HG03558 (cell line): Measurements from ENCODE around the gene CMIP.

Experiments used
- ATAC-seq: cut with Tn5 transposase; IDR thresholded peaks from one replicate; pipeline ENCODE4 v1.9.1; 2021; ENCODE audit warnings: moderate number of reproducible peaks; ENCODE audit not compliant: unreplicated experiment; ENCODE audit errors: extremely low read depth

Gene CMIP

DNA sequence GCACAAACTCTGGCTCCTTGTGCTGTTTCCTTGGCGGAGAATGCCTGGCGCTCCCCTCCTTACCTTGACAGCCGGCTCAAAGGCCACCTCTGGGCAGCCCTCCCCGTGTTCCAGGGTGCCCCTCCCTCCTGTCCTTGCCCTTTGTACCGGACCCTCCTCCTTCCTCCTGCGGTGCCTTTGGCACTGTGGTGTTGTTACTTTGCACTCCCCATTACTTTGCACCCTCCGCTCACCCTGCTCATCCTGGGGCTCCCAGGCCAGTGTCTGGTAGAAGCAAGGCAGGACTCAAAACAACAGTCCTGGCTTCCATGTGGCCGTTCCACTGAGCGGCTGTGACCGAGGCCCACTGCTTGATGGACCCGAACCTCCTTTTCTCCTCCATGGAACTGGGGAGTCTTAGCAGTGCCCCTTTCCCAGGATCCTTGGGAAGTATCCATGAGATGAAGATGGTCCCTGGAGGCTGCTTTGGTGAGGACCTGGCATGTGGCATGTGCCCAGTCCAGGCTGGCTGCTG, 147.8 kb downstream of the CMIP start:
- no peak for ATAC-seq

DNA sequence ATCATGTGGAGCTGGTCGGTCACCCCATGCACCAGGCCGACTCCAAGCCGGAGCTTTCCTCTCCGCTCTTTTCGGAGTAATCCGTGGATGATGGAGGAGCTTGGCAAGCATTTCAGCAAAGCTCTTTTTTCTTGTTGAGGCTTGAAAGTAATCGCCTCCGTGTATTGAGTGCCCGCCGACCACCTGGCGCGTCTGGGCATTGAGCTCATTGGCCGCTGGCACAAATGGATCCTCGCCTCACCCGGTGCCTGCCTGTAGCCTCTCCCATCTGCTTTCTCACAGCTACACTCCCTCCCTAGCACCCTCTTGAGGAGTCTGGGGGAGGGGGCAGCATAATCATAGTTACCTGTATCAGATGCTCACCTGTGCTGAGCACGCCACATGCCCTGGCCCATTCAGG, 148.9 kb downstream of the CMIP start:
- no peak for ATAC-seq

DNA sequence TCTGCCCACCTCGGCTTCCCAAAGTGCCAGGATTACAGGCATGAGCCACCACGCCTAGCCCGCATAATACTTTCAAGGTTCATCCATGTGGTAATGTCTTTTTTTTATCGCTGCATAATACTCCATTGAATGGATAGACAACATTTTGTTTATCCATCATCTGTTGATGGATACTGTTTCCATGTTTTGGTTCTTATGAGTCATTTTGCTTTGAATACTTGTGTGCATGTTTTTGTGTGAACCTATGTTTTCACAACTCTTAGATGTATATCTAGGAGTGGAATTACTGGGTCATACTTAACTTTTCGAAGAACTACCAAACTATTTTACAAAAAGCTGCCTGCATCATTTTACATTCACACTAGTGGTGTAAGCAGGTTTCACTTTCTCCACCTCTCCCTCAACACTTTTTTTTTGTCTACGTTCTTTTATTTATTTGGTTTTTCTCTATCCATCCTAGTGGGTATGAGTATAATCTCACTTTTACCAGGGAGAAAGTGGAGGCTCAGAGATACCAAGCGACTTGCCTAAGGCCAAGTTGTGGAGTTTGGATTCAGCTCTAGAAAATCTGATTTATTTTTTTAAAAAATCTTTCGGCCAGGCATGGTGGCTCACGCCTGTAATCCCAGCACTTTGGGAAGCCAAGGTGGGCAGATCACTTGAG, 151.2 kb downstream of the CMIP start:
- ATAC-seq: no peak

DNA sequence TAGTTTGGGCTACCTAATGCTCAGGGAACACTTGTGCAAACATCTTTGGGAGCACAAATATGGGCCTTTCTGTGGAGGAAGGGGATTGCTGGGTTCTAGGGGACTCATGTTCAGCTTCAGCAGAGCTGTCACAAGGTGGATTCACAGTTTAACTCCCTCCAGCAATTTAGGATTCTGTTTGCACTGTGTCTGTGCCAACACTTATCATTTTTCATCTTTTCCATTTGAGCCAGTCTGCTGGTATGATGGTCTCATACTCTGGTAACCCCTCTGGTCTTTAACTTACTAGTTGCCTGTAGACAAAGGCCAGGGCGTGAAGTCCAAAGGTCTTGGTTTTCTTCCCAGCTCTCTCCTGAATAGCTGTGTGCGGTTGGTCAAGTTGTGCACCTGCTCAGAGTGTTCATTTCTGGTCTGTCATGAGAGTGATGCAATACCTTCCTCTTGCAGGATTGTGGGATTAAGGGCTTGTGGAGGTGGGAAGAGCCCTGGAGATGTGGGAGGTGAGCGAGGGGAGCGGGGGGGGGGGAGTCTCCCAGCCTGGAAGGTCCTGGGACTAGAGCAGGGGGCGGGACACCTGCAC, 152.6 kb downstream of the CMIP start:
- ATAC-seq: no peak

DNA sequence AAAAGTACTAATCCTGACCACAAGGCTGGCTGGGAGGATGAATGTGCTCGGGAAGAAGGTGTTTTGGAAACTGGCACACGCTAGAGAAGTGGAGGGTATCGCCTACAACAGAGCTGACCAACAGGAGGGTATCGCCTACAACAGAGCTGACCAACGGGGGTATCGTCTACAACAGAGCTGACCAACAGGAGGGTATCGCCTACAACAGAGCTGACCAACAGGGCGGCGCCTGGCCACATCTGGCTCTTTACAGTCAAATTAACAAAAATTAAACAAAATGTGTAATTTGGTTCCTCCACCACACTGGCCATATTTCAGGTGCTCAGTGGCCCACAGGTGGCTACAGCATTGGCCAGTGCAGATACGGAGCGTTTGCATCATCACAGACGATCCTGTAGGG, 153.5 kb downstream of the CMIP start:
- no peak for ATAC-seq

DNA sequence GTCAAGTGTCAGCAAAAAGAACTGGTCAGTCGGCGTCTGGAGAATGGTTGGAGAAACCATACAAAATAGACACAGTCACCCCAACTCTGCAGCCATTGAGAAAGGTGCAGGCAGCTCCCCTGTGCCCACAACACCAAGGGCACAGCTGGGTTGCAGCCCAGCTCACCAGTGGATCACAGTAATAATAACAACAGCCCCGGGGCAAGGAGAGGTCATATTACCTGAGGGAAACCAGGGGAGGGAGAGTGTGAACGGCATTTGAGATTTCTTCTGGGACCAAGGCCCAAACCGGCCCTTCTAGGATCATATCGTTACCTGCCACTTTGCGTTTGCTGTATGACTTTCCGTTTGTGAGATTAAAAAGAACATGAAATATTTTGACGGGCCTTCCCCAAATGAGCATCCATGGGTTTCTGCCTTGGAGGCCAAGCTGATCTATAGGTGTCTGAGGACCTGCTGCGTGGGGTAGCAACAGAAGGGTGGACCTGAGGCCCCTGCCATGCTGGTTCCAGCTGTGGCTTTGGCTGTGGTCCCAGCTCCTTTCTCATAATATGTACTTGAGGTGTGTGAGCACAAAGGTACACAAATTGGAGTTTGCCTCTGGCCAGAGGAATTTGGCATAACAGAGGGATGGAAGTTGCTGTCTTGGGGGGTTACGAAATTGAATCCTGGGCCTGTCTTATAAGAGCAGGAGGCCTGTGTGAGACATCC, 154.6 kb downstream of the CMIP start:
- no peak for ATAC-seq

DNA sequence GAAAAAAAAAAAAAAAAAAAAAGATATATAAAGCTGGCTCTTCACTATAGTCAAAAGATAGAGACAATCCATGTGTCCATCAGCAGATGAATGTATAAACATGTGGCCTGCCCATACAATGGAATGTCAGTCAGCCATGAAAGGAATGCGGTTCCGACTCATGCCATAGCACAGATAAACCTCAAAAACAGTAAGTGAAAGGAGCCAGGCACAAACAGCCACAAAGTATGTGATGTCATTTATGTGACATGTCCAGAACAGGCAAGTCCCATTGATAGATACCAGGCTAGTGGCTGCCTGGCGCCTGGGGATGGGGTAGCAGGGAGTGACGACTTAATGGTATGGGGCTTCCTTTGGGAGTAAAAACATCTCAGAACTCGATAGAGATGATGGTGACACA, 155.7 kb downstream of the CMIP start:
- no peak for ATAC-seq

DNA sequence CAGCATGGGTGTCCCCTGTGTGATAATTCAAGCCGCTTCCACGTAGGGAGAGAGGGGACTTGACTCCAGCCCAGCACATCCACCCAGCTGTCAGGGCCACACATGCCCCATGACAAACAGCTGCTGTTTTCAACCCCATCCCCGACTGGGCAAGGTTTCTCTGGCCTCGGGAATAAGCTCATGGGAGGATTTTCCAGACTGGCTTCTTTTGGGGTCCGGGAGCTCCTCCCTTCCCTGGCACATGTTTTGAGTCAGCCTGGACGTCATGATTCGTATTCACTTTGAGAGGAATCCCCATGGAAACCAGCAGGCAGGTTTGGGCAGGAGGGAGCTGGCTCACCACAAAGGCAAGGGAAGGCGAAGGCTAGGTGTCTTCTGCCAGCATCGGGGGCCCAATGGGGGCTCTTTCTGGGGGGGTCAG, 156.4 kb downstream of the CMIP start:
- no peak for ATAC-seq

DNA sequence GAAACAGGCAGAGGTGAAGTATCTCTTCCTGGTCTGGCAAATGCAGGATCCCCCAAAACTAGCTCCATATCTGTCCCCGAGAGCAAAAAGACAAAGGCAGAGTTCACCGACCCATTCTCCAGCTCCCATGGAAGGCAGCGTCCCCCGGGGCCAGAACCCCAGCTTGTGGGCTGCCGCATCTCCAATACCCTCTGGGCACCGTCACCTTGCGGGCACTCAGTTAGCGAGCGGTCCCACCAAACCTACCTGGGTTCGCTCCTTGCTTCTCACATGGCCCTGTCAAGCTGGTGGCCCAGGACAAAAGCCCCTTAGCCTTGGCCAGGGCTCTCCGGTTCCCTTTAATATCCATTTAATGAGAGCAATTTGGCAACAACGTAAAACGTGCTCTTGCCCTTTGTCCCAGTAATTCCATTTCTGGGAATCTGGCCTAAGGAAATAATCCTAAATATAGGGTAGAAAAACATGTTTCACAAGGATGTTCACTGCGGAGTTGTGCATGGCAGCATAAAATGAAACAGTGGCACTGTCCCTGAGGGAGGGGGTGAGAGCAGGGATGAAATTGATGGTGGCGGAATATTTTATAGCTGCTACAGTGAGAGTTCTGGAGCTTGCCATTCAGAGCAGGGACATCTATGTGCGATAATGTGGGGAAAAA, 157.1 kb downstream of the CMIP start:
- ATAC-seq: no peak

DNA sequence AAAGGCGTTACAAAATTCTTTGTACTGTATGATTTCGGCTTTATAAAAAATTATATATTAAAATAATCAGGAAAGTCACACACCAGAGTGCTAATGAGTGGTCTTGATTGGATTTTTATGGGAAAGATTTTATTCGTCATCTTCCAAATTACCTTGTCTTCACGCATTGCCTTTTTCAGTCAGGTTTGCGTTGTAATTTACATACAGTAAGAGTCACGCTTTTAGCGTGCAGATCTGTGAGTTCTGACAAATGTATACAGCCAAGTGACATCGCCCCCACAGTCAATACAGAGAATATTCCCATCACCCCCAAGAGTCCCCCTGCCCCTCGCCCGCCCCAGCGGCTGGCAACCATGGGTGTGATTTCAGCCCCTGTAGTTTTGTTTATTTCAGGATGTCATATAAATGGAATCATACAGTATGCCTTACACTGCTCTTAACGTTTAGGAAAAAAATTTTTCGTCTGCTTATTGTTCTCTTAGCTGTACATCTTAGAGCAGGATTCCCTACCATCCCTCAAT, 157.7 kb downstream of the CMIP start:
- ATAC-seq: no peak

DNA sequence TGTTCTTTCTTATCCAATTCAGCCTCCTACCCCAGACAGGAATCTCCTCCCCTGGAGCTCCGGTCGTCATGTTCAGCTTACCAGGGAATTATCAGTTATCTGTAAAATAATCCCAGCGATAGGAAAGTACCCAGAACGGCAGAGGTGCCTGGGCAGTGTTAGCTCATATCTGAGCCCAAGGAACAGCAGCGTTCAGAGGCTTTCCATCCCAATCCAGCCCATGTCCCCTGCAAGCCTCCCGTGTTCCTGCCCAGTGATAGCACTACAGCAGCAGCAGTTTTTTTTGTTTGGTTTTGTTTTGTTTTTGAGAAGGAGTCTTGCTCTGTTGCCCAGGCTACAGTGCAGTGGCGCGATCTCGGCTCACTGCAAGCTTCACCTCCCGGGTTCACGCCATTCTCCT, 158.2 kb downstream of the CMIP start:
- no peak for ATAC-seq

DNA sequence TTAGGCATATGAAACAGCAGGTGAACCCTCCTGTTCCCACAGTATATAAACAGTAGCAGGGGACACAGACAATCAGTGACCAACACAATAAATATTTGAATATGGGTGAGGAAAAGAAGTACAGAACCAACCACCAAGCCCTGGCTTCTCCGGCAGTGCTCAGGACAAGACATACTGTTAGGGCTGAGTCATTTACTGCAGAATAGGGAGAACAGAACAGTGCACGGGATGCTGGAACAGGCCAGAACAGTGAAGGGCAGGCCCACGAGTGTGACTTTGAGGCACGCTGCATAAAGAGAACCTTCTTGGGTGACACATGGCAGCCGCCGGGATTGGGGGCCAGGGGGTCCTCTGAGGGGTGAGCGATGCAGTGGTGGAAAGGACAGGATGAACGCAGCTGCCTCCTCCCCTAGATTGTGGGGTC, 160.4 kb downstream of the CMIP start:
- ATAC-seq: no peak

DNA sequence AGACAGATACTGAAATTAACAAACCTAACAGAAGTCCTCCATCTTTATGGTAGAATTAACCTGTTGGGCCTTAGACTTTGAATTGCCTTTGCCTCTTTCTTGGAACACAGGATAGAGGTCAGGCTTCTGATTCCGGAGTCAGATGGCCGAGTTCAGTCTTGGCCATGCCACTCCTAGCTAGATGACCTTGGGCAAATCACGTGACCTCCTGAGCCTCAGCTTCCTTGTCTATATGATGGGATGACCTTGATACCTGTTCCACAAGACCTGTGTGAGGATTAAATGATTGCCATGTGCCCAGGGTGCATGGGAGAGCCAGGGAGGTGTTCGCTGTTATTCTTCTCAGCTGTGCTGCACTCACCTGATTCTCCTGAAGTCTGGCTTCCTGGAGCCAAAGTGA, 161.4 kb downstream of the CMIP start:
- ATAC-seq: no peak

DNA sequence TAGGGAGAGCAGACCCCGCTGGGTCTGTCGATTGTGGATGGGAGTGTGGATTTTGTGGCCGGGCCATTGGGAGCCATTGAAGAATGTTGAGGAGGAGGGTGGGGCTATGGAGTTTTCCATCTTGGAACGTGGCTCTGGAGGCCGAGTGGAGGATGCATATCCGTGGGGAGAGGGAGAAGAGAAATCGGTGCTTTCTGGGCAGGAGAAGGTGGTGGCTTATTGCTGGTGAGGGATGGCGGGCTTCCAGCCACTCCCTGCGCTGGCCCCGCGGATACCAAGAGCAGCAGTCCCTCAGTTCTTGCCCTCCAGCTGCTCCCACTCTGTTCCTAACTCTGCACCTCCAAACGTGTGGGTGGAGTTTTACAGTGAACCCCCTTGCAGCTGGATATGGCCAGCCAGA, 162.4 kb downstream of the CMIP start:
- no peak for ATAC-seq

DNA sequence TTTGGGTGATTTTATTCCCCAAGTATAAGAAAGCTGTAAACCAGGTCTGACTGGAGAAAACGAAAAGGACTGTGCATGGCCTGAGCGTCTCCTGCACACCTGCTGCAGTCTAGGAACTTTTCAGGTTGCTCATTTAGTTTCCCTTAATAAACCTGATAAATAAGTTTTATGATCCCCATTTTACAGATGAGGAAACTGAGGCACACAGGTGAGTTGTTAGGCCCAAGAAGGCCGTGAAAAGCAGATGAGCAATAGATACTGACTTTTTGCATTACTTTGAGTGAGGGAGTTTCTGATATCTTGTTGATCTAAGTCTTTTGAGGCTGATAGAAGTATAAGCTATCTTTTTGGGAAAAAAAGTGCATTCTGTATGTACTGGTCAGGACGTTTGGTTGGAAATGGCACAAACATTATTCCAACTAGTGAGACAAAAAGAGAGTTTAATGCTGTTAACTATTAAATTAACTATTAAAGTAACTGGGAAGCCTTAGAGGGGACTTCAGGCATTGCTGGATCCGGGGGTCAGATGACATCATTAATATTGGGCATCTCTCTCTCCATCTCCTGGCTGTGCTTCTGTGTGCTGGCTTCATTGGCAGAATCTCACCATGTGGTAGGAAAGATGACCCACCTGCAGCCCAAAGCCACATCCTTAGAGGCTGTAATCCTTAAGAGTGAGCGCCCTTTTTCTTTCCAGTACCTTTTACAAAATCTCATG, 163.4 kb downstream of the CMIP start:
- ATAC-seq: no peak

DNA sequence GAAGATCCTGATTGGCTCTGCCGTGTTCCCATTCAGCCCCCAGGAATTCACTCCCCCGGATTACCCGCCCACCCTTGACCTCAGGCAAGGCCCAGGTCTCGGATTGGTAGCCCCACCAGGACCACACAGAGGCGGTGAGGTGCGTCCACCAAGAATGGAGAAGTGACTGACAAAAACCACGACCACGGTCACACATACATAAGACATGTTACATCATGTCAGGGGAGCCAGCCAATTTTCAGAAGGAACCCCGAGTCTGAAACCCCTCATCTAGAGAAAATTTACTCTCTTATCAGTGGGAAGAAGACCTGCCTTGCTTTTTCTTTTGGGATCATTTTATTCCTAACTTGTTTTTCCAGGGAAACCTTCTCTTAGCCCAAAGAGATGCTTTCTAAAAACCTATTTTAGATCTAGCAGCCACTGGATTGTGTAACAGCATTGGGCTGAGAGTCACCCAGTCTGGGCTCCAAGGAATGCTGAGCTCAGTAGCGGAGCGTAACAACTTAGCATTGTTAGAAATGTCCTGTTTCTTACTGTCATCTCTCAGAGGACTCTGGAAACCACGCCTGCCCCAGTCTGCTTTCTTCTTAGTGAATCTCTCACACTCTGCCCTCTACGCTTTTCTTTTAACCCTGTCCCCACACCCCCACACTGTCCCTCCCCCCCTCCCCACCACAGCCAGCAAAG, 164.1 kb downstream of the CMIP start:
- no peak for ATAC-seq

DNA sequence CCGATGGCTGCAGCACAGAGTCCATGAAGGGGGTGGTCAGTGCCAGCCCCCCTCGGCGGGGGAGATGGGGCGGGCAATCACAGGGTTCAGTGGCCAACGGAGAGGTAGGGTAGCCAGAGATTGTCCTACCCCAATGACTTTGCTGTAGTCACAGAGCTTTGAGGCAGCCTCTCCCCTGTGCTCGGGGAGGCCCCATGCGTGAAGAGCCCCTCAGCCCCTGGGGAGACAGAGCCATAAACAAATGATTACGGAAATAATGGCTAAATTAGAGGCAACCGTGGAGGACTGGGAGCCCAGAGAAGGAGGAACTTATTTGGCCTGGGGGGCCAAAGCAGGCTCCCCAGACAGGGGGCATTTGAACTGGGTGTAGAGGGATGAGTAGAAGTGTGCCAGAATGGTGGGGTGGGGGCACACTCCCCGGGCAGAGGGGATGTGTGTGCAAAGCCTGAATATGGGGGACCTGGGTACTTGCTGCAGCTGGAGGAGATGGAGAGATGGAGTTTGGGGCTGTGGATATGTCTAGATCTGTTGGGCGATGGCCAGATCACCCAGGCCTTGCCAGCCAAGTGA, 164.8 kb downstream of the CMIP start:
- ATAC-seq: no peak

DNA sequence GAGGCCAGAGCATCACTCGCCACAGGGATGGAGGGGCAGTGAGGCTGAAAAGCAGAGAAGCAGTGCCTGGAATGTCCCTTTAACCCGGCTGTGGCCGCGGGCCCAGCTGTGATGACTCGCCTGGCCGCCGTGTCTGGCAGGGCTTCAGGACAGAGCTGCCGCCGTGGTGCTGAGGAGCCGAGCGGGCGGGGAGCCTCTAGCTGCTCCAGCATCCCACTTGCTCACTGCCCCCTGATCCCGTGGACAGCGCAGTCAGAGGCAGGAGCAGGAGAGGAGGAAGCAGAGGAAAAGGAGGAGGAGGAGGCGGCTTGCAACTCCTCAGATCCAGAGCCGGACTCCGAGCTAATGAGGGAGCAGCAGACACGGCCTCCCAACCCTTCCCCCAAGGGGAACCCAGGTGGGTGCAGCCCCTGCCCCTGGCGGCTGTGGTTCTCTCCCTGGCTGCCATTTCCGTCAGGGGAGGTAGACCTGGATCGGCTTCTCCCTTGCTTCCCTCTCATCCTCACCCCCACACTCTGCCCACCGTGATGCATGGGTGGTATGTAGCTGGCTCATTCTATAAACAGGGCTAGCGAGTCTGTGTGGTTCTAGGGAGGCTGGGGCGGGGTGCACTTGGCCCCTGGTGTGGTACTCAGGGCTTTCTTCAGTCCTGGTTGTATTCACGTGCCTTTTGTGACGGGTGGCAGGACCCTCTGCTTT, 165.7 kb downstream of the CMIP start:
- ATAC-seq: no peak

DNA sequence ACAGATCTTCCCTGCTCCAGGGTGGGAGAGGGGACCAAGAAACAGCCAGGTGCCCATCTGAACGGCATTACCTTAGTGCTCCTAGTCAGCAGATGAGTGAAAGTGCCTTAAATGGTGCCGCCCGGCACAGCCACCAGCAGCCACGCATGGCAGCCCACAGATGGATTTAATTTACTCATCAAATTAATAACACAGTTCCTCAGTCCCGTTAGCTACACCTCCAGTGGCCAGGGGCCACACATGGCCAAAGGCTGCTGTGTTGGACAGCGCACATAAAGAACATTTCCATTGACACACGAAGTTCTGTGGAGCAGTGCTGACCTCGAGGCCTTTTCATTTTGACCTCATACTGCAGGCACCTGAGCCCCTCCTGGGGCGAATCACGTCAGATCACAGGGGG, 166.3 kb downstream of the CMIP start:
- ATAC-seq: no peak
